Measurements from ENCODE around the gene CD3D. TPM values are rescaled to one million over a fixed set of nuclear protein-coding genes. Genes with fewer than 3 reads are reported as not detected.

CD3D gene
- polyA plus RNA-seq (2011; rRNA removed) (not detected in 2 replicates), polyA minus RNA-seq (2011; rRNA and poly(A)+ RNA removed) (not detected in 2 replicates)

GRCh38 chr11:118342503-118343161 is at the start of gene CD3D:
CD3D (minus strand) TSS chr11:118342705; CDS start chr11:118342607, 98 bp downstream.
- peaks cover 3% of the 10 kb centered on the region; the same call in 1 of the 2 replicates for H3K27me3 ChIP-seq (ENCODE audit: control insufficient read depth, insufficient read depth, low read length)
- TF ChIP-seq CTCF (IDR thresholded peaks at IDR 0.05; ENCODE audit: insufficient read depth, low read depth, low read length): no peak
- no peaks in the 10 kb centered on the region for H3K36me3 ChIP-seq (ENCODE audit: control insufficient read depth, insufficient read depth, low read length)
- no peak for DNase-seq (ENCODE audit: low read depth)
- H3K4me3 ChIP-seq (ENCODE audit: low read depth, low read length): no peak within 1 kb of the TSS
- ChIA-PET POLR2A (no interaction called here), CTCF (no interaction called here)

- POLR2A ChIA-PET: no interaction called here
- CTCF ChIA-PET: no interaction called here
- TF ChIP-seq CTCF (IDR thresholded peaks at IDR 0.05; ENCODE audit: insufficient read depth, low read depth, low read length): no peak
- Histone ChIP-seq H3K27me3 (ENCODE audit: control insufficient read depth, insufficient read depth, low read length) (no peaks in the 10 kb centered on the region), H3K4me3 (ENCODE audit: low read depth, low read length) (no peak overlapping the region), H3K36me3 (ENCODE audit: control insufficient read depth, insufficient read depth, low read length) (peaks cover 26% of the 10 kb centered on the region)
- no peak for DNase-seq (ENCODE audit: low read depth)
Measured at GRCh38 chr11:118383657-118384056, 41.2 kb upstream of the CD3D start.

- Histone ChIP-seq H3K4me3 (ENCODE audit: low read depth, low read length) (no peak overlapping the region), H3K36me3 (ENCODE audit: control insufficient read depth, insufficient read depth, low read length) (peaks cover 26% of the 10 kb centered on the region), H3K27me3 (ENCODE audit: control insufficient read depth, insufficient read depth, low read length) (no peaks in the 10 kb centered on the region)
- TF ChIP-seq CTCF (IDR thresholded peaks at IDR 0.05; ENCODE audit: insufficient read depth, low read depth, low read length): no peak
- CTCF ChIA-PET: interaction anchor here (0.5 kb wide), 1 partner anchor 9 kb away, joined by 4 read pairs; no protein-coding TSS in a partner anchor
- POLR2A ChIA-PET: no interaction called here
- DNase-seq (ENCODE audit: low read depth): no peak
Measured at GRCh38 chr11:118382954-118383353, 40.4 kb upstream of the CD3D start.

GRCh38 chr11:118380571-118380970 is 38.1 kb upstream of the CD3D start:
- Histone ChIP-seq H3K27me3 (ENCODE audit: control insufficient read depth, insufficient read depth, low read length) (no peaks in the 10 kb centered on the region), H3K4me3 (ENCODE audit: low read depth, low read length) (no peak overlapping the region), H3K36me3 (ENCODE audit: control insufficient read depth, insufficient read depth, low read length) (peaks cover 20% of the 10 kb centered on the region)
- ChIA-PET POLR2A (no interaction called here), CTCF (interaction anchor here (0.5 to 1.1 kb wide), 2 partner anchors 14 to 85 kb away, joined by 3 to 4 read pairs; no protein-coding TSS in a partner anchor)
- DNase-seq (ENCODE audit: low read depth): no peak
- no peak for TF ChIP-seq CTCF (IDR thresholded peaks at IDR 0.05; ENCODE audit: insufficient read depth, low read depth, low read length)

- CTCF ChIA-PET: interaction anchor here (1.0 to 1.7 kb wide), 4 partner anchors 13 to 92 kb away, joined by 3 to 5 read pairs (median 4); no protein-coding TSS in a partner anchor
- DNase-seq (ENCODE audit: low read depth): no peak
- Histone ChIP-seq H3K4me3 (ENCODE audit: low read depth, low read length) (no peak overlapping the region), H3K36me3 (ENCODE audit: control insufficient read depth, insufficient read depth, low read length) (peaks cover 20% of the 10 kb centered on the region), H3K27me3 (ENCODE audit: control insufficient read depth, insufficient read depth, low read length) (no peaks in the 10 kb centered on the region)
- POLR2A ChIA-PET: no interaction called here
- no peak for TF ChIP-seq CTCF (IDR thresholded peaks at IDR 0.05; ENCODE audit: insufficient read depth, low read depth, low read length)
Measured at GRCh38 chr11:118379497-118379896, 37.0 kb upstream of the CD3D start.

All from BJ (cell line).